Gastroesophageal sphincter (tissue), 4 donors: ENCODE results near the gene COPB1. TPM values are rescaled to one million over a fixed set of nuclear protein-coding genes. Genes with fewer than 3 reads are reported as not detected.

ENCODE experiments used
- ATAC-seq: fragments of 150-250 bp; one replicate; pipeline ENCODE4 v1.9.1; 2016; ENCODE audit warnings: mild to moderate bottlenecking, moderate library complexity
- H3K27ac ChIP-seq, 4 donors: fragments of 200-600 bp; sonication (generic) in 3 of 4; 1 replicate in 3 of 4; 2 replicates in 1 of 4; pipeline ENCODE4 v1.5.1; 2016 to 2019
- H3K27me3 ChIP-seq: fragments of 200-600 bp; sonication (generic); one replicate; pipeline ENCODE4 v1.5.1; 2019
- H3K36me3 ChIP-seq, 2 donors: fragments of 200-600 bp; sonication (generic); one replicate each; pipeline ENCODE4 v1.5.1; 2019; ENCODE audit warnings: control low read depth in 1 of 2
- H3K4me1 ChIP-seq, 3 donors: fragments of 200-600 bp; sonication (generic); 1 replicate in 2 of 3; 2 replicates in 1 of 3; pipeline ENCODE4 v1.5.1; 2016 to 2019; ENCODE audit warnings: control low read depth in 2 of 3
- H3K4me3 ChIP-seq, 2 donors: fragments of 200-600 bp; sonication (generic); one replicate each; pipeline ENCODE4 v1.5.1; 2019; ENCODE audit warnings: mild to moderate bottlenecking in 1 of 2, moderate library complexity in 1 of 2
- H3K9me3 ChIP-seq, 3 donors: fragments of 200-600 bp; sonication (generic); one replicate each; pipeline ENCODE4 v1.5.1; 2017 to 2019; ENCODE audit warnings: control low read depth in 2 of 3
- CTCF ChIP-seq, 4 experiments: fragments of 200-600 bp in 2 of 4; fragments of 450-650 bp in 2 of 4; sonication (generic) in 1 of 4; IDR thresholded peaks; one replicate each; pipeline ENCODE4 v1.5.1; 2017 to 2019; ENCODE audit warnings: antibody characterized with exemption in 4 of 4, mild to moderate bottlenecking in 2 of 4, moderate library complexity in 2 of 4
- EP300 ChIP-seq: sonication (generic); formaldehyde crosslinking; IDR thresholded peaks from one replicate; pipeline ENCODE4 v1.6.1; 2017; ENCODE audit warnings: antibody characterized with exemption, mild to moderate bottlenecking
- POLR2A ChIP-seq, 2 donors: fragments of 450-650 bp; IDR thresholded peaks; one replicate each; pipeline ENCODE4 v1.6.1; 2017; ENCODE audit warnings: antibody characterized with exemption in 2 of 2, mild to moderate bottlenecking in 2 of 2, moderate library complexity in 1 of 2
- POLR2AphosphoS5 ChIP-seq: sonication (generic); formaldehyde crosslinking; IDR thresholded peaks from one replicate; pipeline ENCODE4 v1.6.1; 2017; ENCODE audit warnings: antibody characterized with exemption
- WGBS, 2 donors: methylation state at CpG; one replicate each; pipeline ENCODE4 v1.1.5; 2018; ENCODE audit warnings: low coverage in 1 of 2; 5-methylcytosine and 5-hydroxymethylcytosine counted together
- total RNA-seq, 4 donors: library from RNA; depleted of rRNA; stranded (reverse); fragments of >200 nt; gene quantifications; one replicate each; pipeline ENCODE4 v1.1.0, GENCODE V29; 2016

COPB1 gene
- total RNA-seq, 4 donors from 2014 or later, result 74.5 to 130 (median 101) TPM

DNA sequence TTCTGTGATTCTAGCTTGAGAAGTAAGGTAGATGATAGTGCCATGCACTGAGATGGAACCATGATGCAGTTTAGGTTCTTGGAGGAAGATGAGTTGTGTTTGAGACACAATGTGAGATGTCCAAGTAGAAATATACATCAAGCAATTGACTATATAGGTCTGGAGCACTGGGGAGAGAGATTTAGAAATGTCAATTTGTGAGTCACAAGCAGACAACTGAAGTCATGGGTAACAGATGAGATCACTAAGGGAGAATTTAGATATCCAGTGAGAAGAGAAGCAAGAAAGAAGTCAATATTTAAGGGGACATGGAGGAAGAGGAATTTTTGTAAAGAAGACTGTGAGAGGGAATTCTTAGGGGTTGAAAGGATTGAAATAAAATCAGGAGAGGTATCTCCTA lies 75.5 kb downstream of the COPB1 start:
- no peaks in the 10 kb centered on the region for H3K27me3 ChIP-seq
- ATAC-seq, result no peak
- no peaks in the 10 kb centered on the region for H3K36me3 ChIP-seq
- H3K27ac ChIP-seq, result no peak overlapping the region
- TF ChIP-seq CTCF (IDR thresholded peaks at IDR 0.05) (no peak), POLR2A (IDR thresholded peaks at IDR 0.05) (no peak), POLR2AphosphoS5 (no peak), EP300 (no peak)
- H3K4me3 ChIP-seq, result no peak overlapping the region
- H3K4me1 ChIP-seq, result peaks cover 3 to 33% (median 20%) of the 10 kb centered on the region in 3 donors
- H3K9me3 ChIP-seq, result no peaks in the 10 kb centered on the region

DNA sequence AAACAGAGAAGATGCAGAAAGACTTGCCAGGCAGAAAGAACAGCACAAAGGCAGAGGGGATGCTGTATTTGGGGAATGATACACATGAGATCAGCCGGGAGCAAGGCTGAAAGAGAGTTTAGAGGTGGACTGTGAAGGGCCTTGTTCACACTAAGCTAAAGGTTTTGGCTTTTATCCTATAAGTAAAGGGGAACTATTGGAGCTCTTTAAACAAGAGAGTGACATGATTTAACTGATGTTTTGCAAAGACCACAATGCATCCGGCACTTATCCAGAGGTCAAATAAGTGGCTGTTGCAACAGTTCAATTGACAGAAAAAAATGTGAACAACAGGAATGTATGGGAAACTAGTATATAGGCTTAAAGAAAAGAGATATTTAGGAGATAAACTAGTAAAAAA lies 76.0 kb downstream of the COPB1 start:
- no peaks in the 10 kb centered on the region for H3K9me3 ChIP-seq
- no peak for ATAC-seq
- H3K4me1 ChIP-seq, result peaks cover 3 to 33% (median 20%) of the 10 kb centered on the region in 3 donors
- no peaks in the 10 kb centered on the region for H3K36me3 ChIP-seq
- 65 to 71% methylated on average over 2 of the region's 2 CpGs for WGBS, 2 donors
- no peaks in the 10 kb centered on the region for H3K27me3 ChIP-seq
- H3K27ac ChIP-seq, result peak overlapping the region in 3 of 4 donors; percentile 68 to 74 (median 70)
- no peak for TF ChIP-seq EP300
- TF ChIP-seq POLR2AphosphoS5, result no peak
- no peak for TF ChIP-seq CTCF (IDR thresholded peaks at IDR 0.05)
- TF ChIP-seq POLR2A (IDR thresholded peaks at IDR 0.05), result no peak
- H3K4me3 ChIP-seq, result no peak overlapping the region

GRCh38 chr11:14422814-14423182 lies 76.8 kb downstream of the COPB1 start:
- Histone ChIP-seq H3K27ac (peak overlapping the region in 3 of 4 donors; percentile 68 to 74 (median 70)), H3K9me3 (no peaks in the 10 kb centered on the region), H3K4me1 (peaks cover 3 to 33% (median 20%) of the 10 kb centered on the region in 3 donors), H3K27me3 (no peaks in the 10 kb centered on the region), H3K36me3 (no peaks in the 10 kb centered on the region), H3K4me3 (no peak overlapping the region)
- ATAC-seq, result no peak
- no peak for TF ChIP-seq POLR2AphosphoS5
- no peak for TF ChIP-seq POLR2A (IDR thresholded peaks at IDR 0.05)
- TF ChIP-seq CTCF (IDR thresholded peaks at IDR 0.05), result no peak
- TF ChIP-seq EP300, result no peak
- 22 to 55% methylated on average over 1 to 2 of the region's 2 CpGs for WGBS, 2 donors

GRCh38 chr11:14422052-14422813 lies 77.4 kb downstream of the COPB1 start:
- peak; percentile 94 for TF ChIP-seq POLR2AphosphoS5
- no peak for TF ChIP-seq POLR2A (IDR thresholded peaks at IDR 0.05)
- peaks cover 3 to 38% (median 20%) of the 10 kb centered on the region in 3 donors for H3K4me1 ChIP-seq
- H3K4me3 ChIP-seq, result no peak overlapping the region
- ATAC-seq, result peak; percentile 97
- H3K27me3 ChIP-seq, result no peaks in the 10 kb centered on the region
- H3K36me3 ChIP-seq, result no peaks in the 10 kb centered on the region
- WGBS, 2 donors, result 13 to 31% methylated on average over 5 to 7 of the region's 15 CpGs
- H3K9me3 ChIP-seq, result no peaks in the 10 kb centered on the region
- H3K27ac ChIP-seq, result peak overlapping the region in 3 of 4 donors; percentile 68 to 74 (median 70)

DNA sequence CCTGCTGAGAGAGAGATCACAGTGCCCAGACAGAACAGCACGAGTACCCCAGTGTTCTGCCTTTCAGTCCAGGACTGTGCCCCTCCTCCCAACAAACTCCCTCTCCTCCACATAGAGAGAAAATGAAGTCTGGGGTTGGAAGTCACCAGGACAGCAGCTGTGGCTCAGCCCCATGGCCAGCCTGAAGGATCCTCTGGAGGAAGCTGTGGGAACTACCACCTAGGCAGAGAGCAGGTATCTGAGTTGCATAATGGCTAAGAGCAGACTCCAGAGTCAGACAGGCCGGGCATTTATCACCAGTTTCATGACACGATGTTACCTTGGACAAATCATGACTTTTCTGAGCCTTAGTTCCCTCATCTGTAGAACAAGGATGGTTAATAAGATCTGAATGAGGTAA lies 79.4 kb downstream of the COPB1 start:
- WGBS, 2 donors, result 92 to 100% methylated on average over 2 of the region's 3 CpGs
- ATAC-seq, result no peak
- Histone ChIP-seq H3K27me3 (no peaks in the 10 kb centered on the region), H3K4me1 (peaks cover 3 to 38% (median 20%) of the 10 kb centered on the region in 3 donors), H3K36me3 (no peaks in the 10 kb centered on the region), H3K27ac (peak overlapping the region in 1 of 4 donors; percentile 69), H3K9me3 (no peaks in the 10 kb centered on the region), H3K4me3 (no peak overlapping the region)
- TF ChIP-seq POLR2A (IDR thresholded peaks at IDR 0.05) (no peak), CTCF (IDR thresholded peaks at IDR 0.05) (no peak)
